ENCODE results near the gene CYTH1. TPM values are rescaled to one million over a fixed set of nuclear protein-coding genes. Genes with fewer than 3 reads are reported as not detected.
A peak's percentile ranks its signal among the peaks of the same experiment; 100 is the strongest.
"Not testable (repeated sequence)": the region's sequence is repeated elsewhere in the genome, so short reads cannot be mapped to it uniquely, and the experiment has no call there.

Gene CYTH1
- total RNA-seq, 4 donors from 2014 or later, result 88.3 to 262 (median 109) TPM

DNA sequence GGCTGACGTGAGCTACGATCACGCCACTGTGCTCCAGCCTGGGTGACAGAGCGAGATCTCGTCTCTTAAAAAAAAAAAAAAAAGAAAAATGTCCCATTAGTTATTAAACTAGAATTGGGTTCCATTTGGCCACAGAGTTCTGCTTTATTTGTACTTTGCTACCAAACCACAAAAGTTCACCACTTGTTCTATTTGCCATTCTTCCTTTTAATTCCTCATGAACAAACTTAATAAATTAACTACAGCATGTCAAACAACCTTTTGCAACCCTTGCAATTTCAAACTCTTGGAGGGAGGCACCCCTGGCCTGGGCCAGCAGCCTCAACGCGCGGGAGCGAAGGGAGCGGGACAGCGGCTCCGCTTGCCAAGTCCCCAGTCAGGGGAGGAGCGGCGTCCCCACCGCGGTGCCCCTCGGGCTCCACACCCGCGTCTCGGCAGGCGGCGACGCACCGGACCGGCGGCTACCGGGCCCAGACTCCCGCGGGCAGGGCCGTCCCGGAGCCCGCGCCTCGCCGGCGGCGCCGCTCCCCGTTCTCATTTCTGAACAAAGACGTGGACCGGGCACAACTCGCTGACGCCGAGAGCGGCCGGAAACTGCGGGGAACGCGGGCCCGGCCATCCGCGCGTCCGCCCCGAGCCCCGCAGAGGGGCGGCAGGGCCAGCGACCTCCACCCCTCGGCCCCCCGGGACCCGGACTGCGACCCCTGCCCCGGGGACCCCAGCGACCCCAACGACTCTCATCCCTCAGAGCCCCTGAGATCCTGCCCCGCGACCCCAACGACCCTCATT, 775 bp downstream of the CYTH1 start:
- H3K27me3 ChIP-seq, result no peaks in the 10 kb centered on the region
- TF ChIP-seq, protein P1, sequence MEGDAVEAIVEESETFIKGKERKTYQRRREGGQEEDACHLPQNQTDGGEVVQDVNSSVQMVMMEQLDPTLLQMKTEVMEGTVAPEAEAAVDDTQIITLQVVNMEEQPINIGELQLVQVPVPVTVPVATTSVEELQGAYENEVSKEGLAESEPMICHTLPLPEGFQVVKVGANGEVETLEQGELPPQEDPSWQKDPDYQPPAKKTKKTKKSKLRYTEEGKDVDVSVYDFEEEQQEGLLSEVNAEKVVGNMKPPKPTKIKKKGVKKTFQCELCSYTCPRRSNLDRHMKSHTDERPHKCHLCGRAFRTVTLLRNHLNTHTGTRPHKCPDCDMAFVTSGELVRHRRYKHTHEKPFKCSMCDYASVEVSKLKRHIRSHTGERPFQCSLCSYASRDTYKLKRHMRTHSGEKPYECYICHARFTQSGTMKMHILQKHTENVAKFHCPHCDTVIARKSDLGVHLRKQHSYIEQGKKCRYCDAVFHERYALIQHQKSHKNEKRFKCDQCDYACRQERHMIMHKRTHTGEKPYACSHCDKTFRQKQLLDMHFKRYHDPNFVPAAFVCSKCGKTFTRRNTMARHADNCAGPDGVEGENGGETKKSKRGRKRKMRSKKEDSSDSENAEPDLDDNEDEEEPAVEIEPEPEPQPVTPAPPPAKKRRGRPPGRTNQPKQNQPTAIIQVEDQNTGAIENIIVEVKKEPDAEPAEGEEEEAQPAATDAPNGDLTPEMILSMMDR (IDR thresholded peaks at IDR 0.05), result no peak
- no peak for TF ChIP-seq POLR2A (IDR thresholded peaks at IDR 0.05)
- peak overlapping the region; percentile 78 to 100 (median 98) for H3K4me3 ChIP-seq
- H3K27ac ChIP-seq, result peak overlapping the region; percentile 97 to 100 (median 98)
- DNase-seq, result peak; percentile 55 to 77 (median 69)
- H3K9me3 ChIP-seq, result no peaks in the 10 kb centered on the region
- H3K4me1 ChIP-seq, result peaks cover 0 to 24% (median 7%) of the 10 kb centered on the region in 4 donors
- no peaks in the 10 kb centered on the region for H3K36me3 ChIP-seq

DNA sequence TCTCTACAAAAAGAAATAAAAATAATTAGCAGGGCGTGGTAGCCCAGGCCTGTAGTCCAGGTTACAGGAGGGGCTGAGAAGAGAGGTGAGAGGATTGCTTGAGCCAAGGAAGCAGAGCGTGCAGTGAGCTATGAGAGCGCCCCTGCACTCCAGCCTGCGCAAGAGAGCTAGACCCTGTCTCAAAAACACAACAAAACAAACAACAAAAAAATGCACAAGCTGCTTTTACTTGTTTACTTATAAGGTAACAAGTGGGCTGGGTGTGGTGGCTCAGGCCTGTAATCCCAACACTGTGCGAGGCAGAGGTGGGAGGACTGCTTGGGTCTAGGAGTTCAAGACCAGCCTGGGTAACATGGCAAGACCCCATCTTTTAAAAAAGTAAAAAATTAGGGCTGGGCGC, 1.7 kb downstream of the CYTH1 start:
- no peaks in the 10 kb centered on the region for H3K36me3 ChIP-seq
- peak in 1 of 3 donors; percentile 49 for DNase-seq
- peaks cover 0 to 24% (median 10%) of the 10 kb centered on the region in 4 donors for H3K4me1 ChIP-seq
- H3K4me3 ChIP-seq, result peak overlapping the region; percentile 15 to 99 (median 88)
- H3K27ac ChIP-seq, result peak overlapping the region; percentile 78 to 100 (median 98)
- no peaks in the 10 kb centered on the region for H3K9me3 ChIP-seq
- H3K27me3 ChIP-seq, result no peaks in the 10 kb centered on the region
- TF ChIP-seq POLR2A (IDR thresholded peaks at IDR 0.05), result no peak
- TF ChIP-seq, protein P1 (IDR thresholded peaks at IDR 0.05), result no peak

DNA sequence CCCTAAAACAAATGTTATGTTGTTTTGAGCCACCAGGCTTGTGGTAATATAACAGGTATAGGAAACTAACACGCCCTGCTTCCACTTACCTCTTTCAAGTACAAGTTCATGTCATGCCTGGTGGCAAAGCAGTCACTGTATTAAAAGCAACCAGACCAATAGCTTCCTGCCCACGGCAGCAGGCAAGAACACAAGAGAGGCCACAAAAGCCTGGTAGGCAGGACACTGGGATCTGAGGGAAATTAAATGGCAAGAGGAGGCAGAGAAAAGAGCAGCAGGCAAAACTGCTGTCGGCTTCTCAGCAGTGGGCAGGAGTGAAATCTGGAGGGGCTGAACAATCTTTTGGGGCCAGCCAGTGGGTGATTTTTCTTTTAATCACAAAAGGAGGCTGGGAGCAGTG, 2.2 kb downstream of the CYTH1 start:
- peak overlapping the region; percentile 78 to 100 (median 98) for H3K27ac ChIP-seq
- DNase-seq, result peak; percentile 38 to 88 (median 81)
- H3K4me3 ChIP-seq, result peak overlapping the region; percentile 15 to 99 (median 88)
- no peaks in the 10 kb centered on the region for H3K9me3 ChIP-seq
- no peaks in the 10 kb centered on the region for H3K36me3 ChIP-seq
- TF ChIP-seq, protein P1 (IDR thresholded peaks at IDR 0.05), result peak in 2 of 6 experiments; percentile 32 to 43
- peak in 1 of 2 donors; percentile 32 for TF ChIP-seq POLR2A (IDR thresholded peaks at IDR 0.05)
- no peaks in the 10 kb centered on the region for H3K27me3 ChIP-seq
- peaks cover 0 to 24% (median 10%) of the 10 kb centered on the region in 4 donors for H3K4me1 ChIP-seq

- H3K4me3 ChIP-seq, result peak overlapping the region in 2 of 4 donors; percentile 98 to 99
- H3K9me3 ChIP-seq, DNase-seq, H3K36me3 ChIP-seq, H3K27me3 ChIP-seq: not testable (repeated sequence)
- peaks cover 0 to 24% (median 10%) of the 10 kb centered on the region in 4 donors for H3K4me1 ChIP-seq
- peak overlapping the region; percentile 78 to 100 (median 98) for H3K27ac ChIP-seq
Observed at GRCh38 chr17:78779286-78779651, 2.8 kb downstream of the CYTH1 start.

DNA sequence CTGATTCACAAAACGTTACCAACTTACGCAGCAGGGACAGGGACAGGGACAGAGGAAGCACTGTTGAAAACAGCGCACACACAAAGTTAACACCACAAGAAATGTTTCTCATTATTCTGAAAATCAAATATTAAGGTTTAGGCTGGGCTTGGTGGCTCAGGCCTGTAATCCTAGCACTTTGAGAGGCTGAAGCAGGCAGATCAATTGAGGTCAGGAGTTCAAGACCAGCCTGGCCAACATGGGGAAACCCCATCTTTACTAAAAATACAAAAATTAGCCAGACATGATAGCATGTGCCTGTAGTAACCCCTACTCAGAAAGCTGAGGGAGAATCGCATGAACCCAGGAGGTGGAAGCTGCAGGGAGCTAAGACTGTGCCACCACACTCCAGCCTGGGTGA, 4.2 kb downstream of the CYTH1 start:
- H3K4me1 ChIP-seq, result peaks cover 0 to 24% (median 10%) of the 10 kb centered on the region in 4 donors
- H3K27ac ChIP-seq, result peak overlapping the region in 3 of 4 donors; percentile 52 to 100 (median 98)
- DNase-seq, result peak in 1 of 3 donors; percentile 1
- no peaks in the 10 kb centered on the region for H3K36me3 ChIP-seq
- H3K9me3 ChIP-seq, result no peaks in the 10 kb centered on the region
- no peak for TF ChIP-seq POLR2A (IDR thresholded peaks at IDR 0.05)
- TF ChIP-seq, protein P1 (IDR thresholded peaks at IDR 0.05), result no peak
- no peak overlapping the region for H3K4me3 ChIP-seq
- H3K27me3 ChIP-seq, result no peaks in the 10 kb centered on the region

GRCh38 chr17:78774956-78775571, 7.0 kb downstream of the CYTH1 start:
- Histone ChIP-seq H3K36me3 (no peaks in the 10 kb centered on the region), H3K27me3 (no peaks in the 10 kb centered on the region), H3K4me3 (peak overlapping the region in 3 of 4 donors; percentile 13 to 38 (median 26)), H3K27ac (peak overlapping the region; percentile 76 to 100 (median 79)), H3K4me1 (peaks cover 0 to 14% (median 9%) of the 10 kb centered on the region in 4 donors), H3K9me3 (no peaks in the 10 kb centered on the region)
- TF ChIP-seq, protein P1 (IDR thresholded peaks at IDR 0.05), result no peak
- no peak for TF ChIP-seq POLR2A (IDR thresholded peaks at IDR 0.05)
- peak; percentile 51 to 86 (median 84) for DNase-seq

Measured in Peyer's patch (tissue), 4 donors.